Sigmoid colon (tissue), 4 donors: ENCODE results near the gene U2AF2.

Experiments
- EP300 ChIP-seq, 4 donors: sonication (generic); formaldehyde crosslinking; IDR thresholded peaks; one replicate each; pipeline ENCODE4 v1.6.1; 2017; ENCODE audit warnings: antibody characterized with exemption in 4 of 4
- TF ChIP-seq, protein P1 (sequence below), 4 experiments: fragments of 450-650 bp in 3 of 4; fragments of 200-600 bp in 1 of 4; IDR thresholded peaks; one replicate each; pipeline ENCODE4 v1.5.1; 2016 to 2019; ENCODE audit warnings: antibody characterized with exemption in 4 of 4, mild to moderate bottlenecking in 3 of 4, moderate library complexity in 2 of 4

DNA sequence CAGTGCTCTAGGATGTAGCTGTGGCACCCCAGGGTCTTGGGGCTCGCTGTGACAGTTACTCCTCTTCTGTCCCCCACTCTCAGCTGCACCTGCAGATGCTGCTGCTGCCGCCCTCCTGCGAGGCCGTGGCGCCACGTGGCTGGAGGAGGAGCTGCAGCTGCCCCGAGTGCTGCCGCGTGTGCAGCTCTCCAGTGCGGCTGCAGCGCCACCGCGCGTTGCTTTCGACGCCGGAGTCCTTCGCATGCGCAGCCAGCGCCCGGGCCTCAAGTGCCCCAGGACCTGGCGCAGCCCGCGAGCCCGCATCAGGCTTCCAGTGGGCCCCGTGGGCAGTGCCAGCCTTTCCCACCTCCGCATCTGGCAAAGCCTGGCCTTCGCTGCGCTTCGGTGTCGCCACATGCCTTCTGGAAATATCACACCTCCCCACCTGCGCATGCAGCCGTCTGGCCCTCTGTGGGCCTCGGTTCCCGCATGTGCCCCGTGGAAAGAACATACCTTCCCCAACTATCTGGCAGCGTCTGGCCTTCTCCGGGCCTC lies 14.7 kb upstream of the U2AF2 start:
- no peak for TF ChIP-seq EP300 (IDR thresholded peaks at IDR 0.05)
- TF ChIP-seq, protein P1, sequence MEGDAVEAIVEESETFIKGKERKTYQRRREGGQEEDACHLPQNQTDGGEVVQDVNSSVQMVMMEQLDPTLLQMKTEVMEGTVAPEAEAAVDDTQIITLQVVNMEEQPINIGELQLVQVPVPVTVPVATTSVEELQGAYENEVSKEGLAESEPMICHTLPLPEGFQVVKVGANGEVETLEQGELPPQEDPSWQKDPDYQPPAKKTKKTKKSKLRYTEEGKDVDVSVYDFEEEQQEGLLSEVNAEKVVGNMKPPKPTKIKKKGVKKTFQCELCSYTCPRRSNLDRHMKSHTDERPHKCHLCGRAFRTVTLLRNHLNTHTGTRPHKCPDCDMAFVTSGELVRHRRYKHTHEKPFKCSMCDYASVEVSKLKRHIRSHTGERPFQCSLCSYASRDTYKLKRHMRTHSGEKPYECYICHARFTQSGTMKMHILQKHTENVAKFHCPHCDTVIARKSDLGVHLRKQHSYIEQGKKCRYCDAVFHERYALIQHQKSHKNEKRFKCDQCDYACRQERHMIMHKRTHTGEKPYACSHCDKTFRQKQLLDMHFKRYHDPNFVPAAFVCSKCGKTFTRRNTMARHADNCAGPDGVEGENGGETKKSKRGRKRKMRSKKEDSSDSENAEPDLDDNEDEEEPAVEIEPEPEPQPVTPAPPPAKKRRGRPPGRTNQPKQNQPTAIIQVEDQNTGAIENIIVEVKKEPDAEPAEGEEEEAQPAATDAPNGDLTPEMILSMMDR (IDR thresholded peaks at IDR 0.05) = peak; percentile 24 to 43 (median 34)
